Trophoblast cell (in vitro differentiated cells and primary cell): ENCODE measurements around the gene UBQLN4.

Source experiments
- DNase-seq, 2 donors: peaks; one replicate each; pipeline ENCODE4 v3.0.0-alpha.2; 2016
- H2AFZ ChIP-seq: 2 replicates; pipeline ENCODE4 v1.6.1; 2013; ENCODE audit warnings: low read length, moderate library complexity, mild to moderate bottlenecking; ENCODE audit not compliant: insufficient read depth, poor library complexity
- H2AK5ac ChIP-seq: 2 replicates; pipeline ENCODE4 v1.6.1; 2013; ENCODE audit warnings: mild to moderate bottlenecking, low read length
- H2BK120ac ChIP-seq: 2 replicates; pipeline ENCODE4 v1.6.1; 2013; ENCODE audit warnings: low read length, mild to moderate bottlenecking, moderate library complexity; ENCODE audit not compliant: insufficient read depth, poor library complexity
- H2BK12ac ChIP-seq: 2 replicates; pipeline ENCODE4 v1.6.1; 2013; ENCODE audit warnings: mild to moderate bottlenecking, low read length, moderate library complexity
- H2BK5ac ChIP-seq: 2 replicates; pipeline ENCODE4 v1.6.1; 2013; ENCODE audit warnings: low read length, low read depth, moderate library complexity, mild to moderate bottlenecking; ENCODE audit not compliant: poor library complexity
- H3K14ac ChIP-seq: 2 replicates; pipeline ENCODE4 v1.6.1; 2013; ENCODE audit warnings: mild to moderate bottlenecking, low read length
- H3K18ac ChIP-seq: 2 replicates; pipeline ENCODE4 v1.6.1; 2013; ENCODE audit warnings: mild to moderate bottlenecking, low read length
- H3K23ac ChIP-seq: 2 replicates; pipeline ENCODE4 v1.6.1; 2013; ENCODE audit warnings: low read length
- H3K27ac ChIP-seq: 2 replicates; pipeline ENCODE4 v1.5.1; 2013; ENCODE audit warnings: low read depth, mild to moderate bottlenecking, inconsistent platforms, low read length, moderate library complexity
- H3K27me3 ChIP-seq: 2 replicates; pipeline ENCODE4 v1.6.1; 2013; ENCODE audit warnings: inconsistent platforms, mild to moderate bottlenecking, low read length, moderate library complexity; ENCODE audit not compliant: insufficient read depth
- H3K36me3 ChIP-seq, 2 experiments: 1 replicate in 1 of 2; 2 replicates in 1 of 2; pipeline ENCODE4 v1.6.1; 2013; ENCODE audit warnings: low read length in 2 of 2, mild to moderate bottlenecking in 2 of 2, moderate library complexity in 1 of 2; ENCODE audit not compliant: insufficient read depth in 2 of 2, control insufficient read depth in 1 of 2
- H3K4ac ChIP-seq: 2 replicates; pipeline ENCODE4 v1.6.1; 2013; ENCODE audit warnings: low read depth, mild to moderate bottlenecking, low read length, moderate library complexity
- H3K4me1 ChIP-seq, 2 experiments: 1 replicate in 1 of 2; 2 replicates in 1 of 2; pipeline ENCODE4 v1.6.1; 2013; ENCODE audit warnings: low read length in 2 of 2, mild to moderate bottlenecking in 2 of 2, moderate library complexity in 1 of 2; ENCODE audit not compliant: insufficient read depth in 2 of 2, control insufficient read depth in 1 of 2
- H3K4me2 ChIP-seq: 2 replicates; pipeline ENCODE4 v1.6.1; 2013; ENCODE audit warnings: inconsistent platforms, mild to moderate bottlenecking, low read length, moderate library complexity
- H3K4me3 ChIP-seq: 2 replicates; pipeline ENCODE4 v1.5.1; 2013; ENCODE audit warnings: mild to moderate bottlenecking, low read depth, low read length, inconsistent platforms
- H3K79me1 ChIP-seq: one replicate; pipeline ENCODE4 v1.6.1; 2013; ENCODE audit warnings: low read length
- H3K79me2 ChIP-seq: 2 replicates; pipeline ENCODE4 v1.6.1; 2013; ENCODE audit warnings: low read length, mild to moderate bottlenecking; ENCODE audit not compliant: control insufficient read depth, insufficient read depth, poor library complexity
- H3K9ac ChIP-seq: 2 replicates; pipeline ENCODE4 v1.6.1; 2013; ENCODE audit warnings: mild to moderate bottlenecking, low read length
- H3K9me3 ChIP-seq: 2 replicates; pipeline ENCODE4 v1.6.1; 2013; ENCODE audit warnings: low read depth, mild to moderate bottlenecking, control low read depth, inconsistent platforms, low read length; ENCODE audit not compliant: insufficient read depth
- H4K12ac ChIP-seq: 2 replicates; pipeline ENCODE4 v1.6.1; 2013; ENCODE audit warnings: low read depth, mild to moderate bottlenecking, low read length, moderate library complexity
- H4K8ac ChIP-seq: 2 replicates; pipeline ENCODE4 v1.6.1; 2013; ENCODE audit warnings: low read depth, mild to moderate bottlenecking, low read length, moderate library complexity
- H4K91ac ChIP-seq: one replicate; pipeline ENCODE4 v1.6.1; 2013; ENCODE audit warnings: low read depth, mild to moderate bottlenecking, low read length, moderate library complexity
- WGBS: extraction: QIAGEN DNeasy Blood & Tissue Kit; methylation state at CpG from one replicate; pipeline ENCODE4 v1.1.7; 2013; ENCODE audit warnings: missing lambda C conversion rate; ENCODE audit not compliant: insufficient read length, insufficient coverage; ENCODE audit errors: extremely low coverage; 5-methylcytosine and 5-hydroxymethylcytosine counted together

Gene UBQLN4

GRCh38 chr1:156026588-156026987 lies 27.0 kb downstream of the UBQLN4 start:
- H3K9ac ChIP-seq: no peak overlapping the region
- no peaks in the 10 kb centered on the region for H3K36me3 ChIP-seq
- H3K18ac ChIP-seq: no peak overlapping the region
- no CpG with 5 or more reads among the region's 4 CpGs for WGBS
- H2BK5ac ChIP-seq: no peak overlapping the region
- no peak overlapping the region for H2AFZ ChIP-seq
- H4K12ac ChIP-seq: no peak overlapping the region
- no peak overlapping the region for H2AK5ac ChIP-seq
- H2BK12ac ChIP-seq: no peak overlapping the region
- no peaks in the 10 kb centered on the region for H3K9me3 ChIP-seq
- H3K4me1 ChIP-seq: no peaks in the 10 kb centered on the region
- no peak for DNase-seq
- no peak overlapping the region for H3K27ac ChIP-seq
- no peak overlapping the region for H2BK120ac ChIP-seq
- no peak overlapping the region for H4K91ac ChIP-seq
- H3K4me3 ChIP-seq: no peak overlapping the region
- no peaks in the 10 kb centered on the region for H3K27me3 ChIP-seq
- H3K23ac ChIP-seq: no peak overlapping the region
- H4K8ac ChIP-seq: no peak overlapping the region
- no peak overlapping the region for H3K4me2 ChIP-seq
- H3K14ac ChIP-seq: no peak overlapping the region
- H3K79me2 ChIP-seq: no peaks in the 10 kb centered on the region
- H3K4ac ChIP-seq: no peak overlapping the region
- no peaks in the 10 kb centered on the region for H3K79me1 ChIP-seq

- H3K4me1 ChIP-seq: no peaks in the 10 kb centered on the region
- H2BK120ac ChIP-seq: no peak overlapping the region
- H3K36me3 ChIP-seq: no peaks in the 10 kb centered on the region
- no peak overlapping the region for H3K23ac ChIP-seq
- peak; percentile 57 to 71 for DNase-seq
- no peak overlapping the region for H4K12ac ChIP-seq
- H2AFZ ChIP-seq: peak overlapping the region; percentile 4
- H4K8ac ChIP-seq: no peak overlapping the region
- no peak overlapping the region for H3K27ac ChIP-seq
- H2BK12ac ChIP-seq: no peak overlapping the region
- no peaks in the 10 kb centered on the region for H3K9me3 ChIP-seq
- no peak overlapping the region for H3K4me2 ChIP-seq
- H3K27me3 ChIP-seq: no peaks in the 10 kb centered on the region
- no peak overlapping the region for H4K91ac ChIP-seq
- no peak overlapping the region for H3K14ac ChIP-seq
- H3K79me2 ChIP-seq: no peaks in the 10 kb centered on the region
- no peak overlapping the region for H2AK5ac ChIP-seq
- H2BK5ac ChIP-seq: no peak overlapping the region
- no peak overlapping the region for H3K4me3 ChIP-seq
- no peak overlapping the region for H3K4ac ChIP-seq
- WGBS: no CpG with 5 or more reads among the region's 9 CpGs
- no peak overlapping the region for H3K18ac ChIP-seq
- no peak overlapping the region for H3K9ac ChIP-seq
- no peaks in the 10 kb centered on the region for H3K79me1 ChIP-seq
Measured at GRCh38 chr1:156025876-156026275, 27.7 kb downstream of the UBQLN4 start.

- no peak overlapping the region for H2BK12ac ChIP-seq
- H4K12ac ChIP-seq: no peak overlapping the region
- H2BK120ac ChIP-seq: no peak overlapping the region
- H3K36me3 ChIP-seq: peaks cover 0 to 1% of the 10 kb centered on the region in 2 experiments
- peaks cover 9% of the 10 kb centered on the region for H3K79me2 ChIP-seq
- H2AFZ ChIP-seq: no peak overlapping the region
- no peak overlapping the region for H4K8ac ChIP-seq
- DNase-seq: no peak
- peaks cover 6% of the 10 kb centered on the region for H3K79me1 ChIP-seq
- no peak overlapping the region for H3K4ac ChIP-seq
- H3K23ac ChIP-seq: no peak overlapping the region
- peaks cover 3% of the 10 kb centered on the region in 2 experiments for H3K4me1 ChIP-seq
- no peak overlapping the region for H3K14ac ChIP-seq
- H3K4me3 ChIP-seq: no peak overlapping the region
- H3K27ac ChIP-seq: no peak overlapping the region
- H3K9ac ChIP-seq: no peak overlapping the region
- H3K4me2 ChIP-seq: no peak overlapping the region
- no peak overlapping the region for H4K91ac ChIP-seq
- H2AK5ac ChIP-seq: no peak overlapping the region
- no peak overlapping the region for H2BK5ac ChIP-seq
- WGBS: no CpG with 5 or more reads among the region's 5 CpGs
- H3K18ac ChIP-seq: no peak overlapping the region
- no peaks in the 10 kb centered on the region for H3K27me3 ChIP-seq
- H3K9me3 ChIP-seq: no peaks in the 10 kb centered on the region
Measured at GRCh38 chr1:156024801-156025200, 28.8 kb downstream of the UBQLN4 start.

GRCh38 chr1:156021954-156022353 lies 31.6 kb downstream of the UBQLN4 start:
- H3K36me3 ChIP-seq: peaks cover 13 to 15% of the 10 kb centered on the region in 2 experiments
- no peaks in the 10 kb centered on the region for H3K9me3 ChIP-seq
- H3K4ac ChIP-seq: no peak overlapping the region
- no peak overlapping the region for H2AK5ac ChIP-seq
- H3K4me3 ChIP-seq: no peak overlapping the region
- no peak overlapping the region for H2AFZ ChIP-seq
- no peak overlapping the region for H3K23ac ChIP-seq
- H3K27me3 ChIP-seq: no peaks in the 10 kb centered on the region
- peaks cover 6% of the 10 kb centered on the region for H3K79me1 ChIP-seq
- no peak overlapping the region for H3K18ac ChIP-seq
- H3K4me1 ChIP-seq: peaks cover 4% of the 10 kb centered on the region in 2 experiments
- no peak overlapping the region for H3K9ac ChIP-seq
- H2BK12ac ChIP-seq: no peak overlapping the region
- no peak overlapping the region for H3K27ac ChIP-seq
- H4K91ac ChIP-seq: no peak overlapping the region
- DNase-seq: no peak
- no peak overlapping the region for H4K8ac ChIP-seq
- H3K14ac ChIP-seq: no peak overlapping the region
- H2BK5ac ChIP-seq: no peak overlapping the region
- no peak overlapping the region for H3K4me2 ChIP-seq
- H2BK120ac ChIP-seq: no peak overlapping the region
- H4K12ac ChIP-seq: no peak overlapping the region
- H3K79me2 ChIP-seq: peaks cover 10% of the 10 kb centered on the region
- WGBS: no CpG with 5 or more reads among the region's 2 CpGs
